Gastrocnemius medialis (tissue), 4 donors: ENCODE data around the gene ADGRB3. TPM values are rescaled to one million over a fixed set of nuclear protein-coding genes. Genes with fewer than 3 reads are reported as not detected.
A peak's percentile ranks its signal among the peaks of the same experiment; 100 is the strongest.

ENCODE experiments used
- ATAC-seq, 2 donors: fragments of 150-250 bp; one replicate each; pipeline ENCODE4 v1.9.1; 2016
- DNase-seq, 2 donors: peaks; one replicate each; pipeline ENCODE4 v3.0.0-alpha.2; 2019
- H3K27ac ChIP-seq, 4 donors: fragments of 200-600 bp; sonication (generic); 1 replicate in 1 of 4; 2 replicates in 3 of 4; pipeline ENCODE4 v1.5.1; 2016 to 2018; ENCODE audit warnings: mild to moderate bottlenecking in 2 of 4, moderate library complexity in 1 of 4
- H3K27me3 ChIP-seq, 3 donors: fragments of 200-600 bp; sonication (generic) in 2 of 3; 1 replicate in 1 of 3; 2 replicates in 2 of 3; pipeline versions ENCODE4 v1.5.1 to v1.6.0; 2016 to 2019; ENCODE audit warnings: mild to moderate bottlenecking in 1 of 3, moderate library complexity in 1 of 3
- H3K36me3 ChIP-seq, 2 donors: fragments of 200-600 bp; sonication (generic) in 1 of 2; one replicate each; pipeline ENCODE4 v1.5.1; 2017 to 2018
- H3K4me1 ChIP-seq, 2 donors: fragments of 200-600 bp; sonication (generic) in 1 of 2; one replicate each; pipeline ENCODE4 v1.5.1; 2016 to 2017; ENCODE audit warnings: mild to moderate bottlenecking in 2 of 2
- H3K4me3 ChIP-seq, 4 donors: fragments of 200-600 bp; sonication (generic) in 3 of 4; 1 replicate in 1 of 4; 2 replicates in 3 of 4; pipeline ENCODE4 v1.5.1; 2016 to 2019; ENCODE audit warnings: mild to moderate bottlenecking in 2 of 4
- H3K9me3 ChIP-seq, 3 donors: fragments of 200-600 bp; sonication (generic) in 2 of 3; 1 replicate in 1 of 3; 2 replicates in 2 of 3; pipeline ENCODE4 v1.5.1; 2016 to 2019
- CTCF ChIP-seq, 5 experiments: fragments of 450-650 bp in 3 of 5; fragments of 200-600 bp in 2 of 5; sonication (generic) in 2 of 5; IDR thresholded peaks in 4 of 5; conservative IDR thresholded peaks in 1 of 5; 1 replicate in 4 of 5; 2 replicates in 1 of 5; pipeline ENCODE4 v1.5.1; 2016 to 2019; ENCODE audit warnings: antibody characterized with exemption in 5 of 5, mild to moderate bottlenecking in 3 of 5, moderate library complexity in 3 of 5
- POLR2A ChIP-seq, 2 donors: fragments of 450-650 bp; IDR thresholded peaks; one replicate each; pipeline ENCODE4 v1.6.1; 2017; ENCODE audit warnings: antibody characterized with exemption in 2 of 2, mild to moderate bottlenecking in 2 of 2, moderate library complexity in 2 of 2
- in situ Hi-C, 4 donors: fragments of 200-750 bp; cut with MboI; loops; one replicate each; pipeline versions ENCODE4 v1.15.0 to v1.8.0; 2017; ENCODE audit warnings: low sequenced_read_pairs in 4 of 4
- intact Hi-C: fragments of 100-400 bp; cut with DNase I; formaldehyde crosslinking; loops from one replicate; pipeline ENCODE4 v1.15.1; 2023; ENCODE audit warnings: low total_unique reads
- total RNA-seq, 4 donors: library from RNA; depleted of rRNA; stranded (reverse); fragments of >200 nt; gene quantifications; one replicate each; pipeline versions ENCODE4 v1.1.0 to v1.2.3, GENCODE V29; 2016

The ADGRB3 gene
- total RNA-seq, 4 donors from 2014 or later, result 0.56 to 0.58 (median 0.58) TPM; not detected in 1

- intact Hi-C loops, result loop anchor here (2.0 to 10.0 kb wide), 2 partner anchors 139 to 325 kb away; no protein-coding TSS in a partner anchor
- in situ Hi-C loops, result loop anchor here in 2 of 4 donors (10.0 to 25.0 kb wide), 2 partner anchors 135 to 322 kb away; no protein-coding TSS in a partner anchor
- H3K27ac ChIP-seq, result peak overlapping the region in 2 of 4 donors; percentile 20 to 21
Measured at GRCh38 chr6:68639826-68640490, 4.9 kb downstream of the ADGRB3 start.

GRCh38 chr6:68640491-68640835 is 5.4 kb downstream of the ADGRB3 start:
- Histone ChIP-seq H3K4me3 (peak overlapping the region; percentile 20 to 31 (median 28)), H3K36me3 (no peaks in the 10 kb centered on the region), H3K4me1 (peaks cover 0 to 5% of the 10 kb centered on the region in 2 donors), H3K9me3 (no peaks in the 10 kb centered on the region), H3K27me3 (peaks cover 0 to 11% (median 6%) of the 10 kb centered on the region in 3 donors), H3K27ac (no peak overlapping the region)
- TF ChIP-seq CTCF (IDR thresholded peaks at IDR 0.05 in 4 of 5, conservative IDR thresholded peaks at IDR 0.05 in 1 of 5) (no peak), POLR2A (IDR thresholded peaks at IDR 0.05) (no peak)
- DNase-seq, result no peak
- ATAC-seq, result no peak
- intact Hi-C loops (no loop called here), in situ Hi-C loops (loop anchor here in 2 of 4 donors (25.0 kb wide), 1 partner anchor 322 kb away; no protein-coding TSS in a partner anchor)

More at GRCh38 chr6:68639826-68640490, 4.9 kb downstream of the ADGRB3 start:
- TF ChIP-seq POLR2A (IDR thresholded peaks at IDR 0.05), result no peak
- H3K4me1 ChIP-seq, result peaks cover 0 to 5% of the 10 kb centered on the region in 2 donors
- no peaks in the 10 kb centered on the region for H3K36me3 ChIP-seq
- ATAC-seq (no peak), DNase-seq (no peak)
- H3K4me3 ChIP-seq, result peak overlapping the region; percentile 20 to 31 (median 28)
- peaks cover 0 to 11% (median 6%) of the 10 kb centered on the region in 3 donors for H3K27me3 ChIP-seq
- H3K9me3 ChIP-seq, result no peaks in the 10 kb centered on the region

- DNase-seq (no peak), ATAC-seq (no peak)
- Histone ChIP-seq H3K36me3 (no peaks in the 10 kb centered on the region), H3K27me3 (peaks cover 0 to 7% (median 6%) of the 10 kb centered on the region in 3 donors), H3K9me3 (no peaks in the 10 kb centered on the region), H3K4me1 (peaks cover 0 to 5% of the 10 kb centered on the region in 2 donors), H3K4me3 (no peak overlapping the region), H3K27ac (no peak overlapping the region)
- in situ Hi-C loops, result loop anchor here in 2 of 4 donors (25.0 kb wide), 1 partner anchor 321 kb away; no protein-coding TSS in a partner anchor
- intact Hi-C loops, result no loop called here
- no peak for TF ChIP-seq POLR2A (IDR thresholded peaks at IDR 0.05)
- no peak for TF ChIP-seq CTCF (IDR thresholded peaks at IDR 0.05 in 4 of 5, conservative IDR thresholded peaks at IDR 0.05 in 1 of 5)
Measured at GRCh38 chr6:68641172-68641571, 6.1 kb downstream of the ADGRB3 start.

- no peak for ATAC-seq
- H3K27ac ChIP-seq, result no peak overlapping the region
- H3K9me3 ChIP-seq, result no peaks in the 10 kb centered on the region
- peaks cover 0 to 6% (median 4%) of the 10 kb centered on the region in 3 donors for H3K27me3 ChIP-seq
- DNase-seq, result no peak
- TF ChIP-seq POLR2A (IDR thresholded peaks at IDR 0.05) (no peak), CTCF (IDR thresholded peaks at IDR 0.05 in 4 of 5, conservative IDR thresholded peaks at IDR 0.05 in 1 of 5) (no peak)
- in situ Hi-C loops (loop anchor here in 2 of 4 donors (25.0 kb wide), 1 partner anchor 320 kb away; no protein-coding TSS in a partner anchor), intact Hi-C loops (no loop called here)
- no peaks in the 10 kb centered on the region for H3K4me1 ChIP-seq
- no peaks in the 10 kb centered on the region for H3K36me3 ChIP-seq
- no peak overlapping the region for H3K4me3 ChIP-seq
Measured at GRCh38 chr6:68642081-68642480, 7.0 kb downstream of the ADGRB3 start.

- DNase-seq (no peak), ATAC-seq (no peak)
- intact Hi-C loops, result no loop called here
- H3K9me3 ChIP-seq, result no peaks in the 10 kb centered on the region
- H3K4me1 ChIP-seq, result no peaks in the 10 kb centered on the region
- H3K27me3 ChIP-seq, result peaks cover 0 to 3% (median 0%) of the 10 kb centered on the region in 3 donors
- H3K27ac ChIP-seq, result no peak overlapping the region
- H3K4me3 ChIP-seq, result no peak overlapping the region
- TF ChIP-seq CTCF (IDR thresholded peaks at IDR 0.05 in 4 of 5, conservative IDR thresholded peaks at IDR 0.05 in 1 of 5) (no peak), POLR2A (IDR thresholded peaks at IDR 0.05) (no peak)
- no peaks in the 10 kb centered on the region for H3K36me3 ChIP-seq
- in situ Hi-C loops, result loop anchor here in 2 of 4 donors (25.0 kb wide), 1 partner anchor 319 kb away; no protein-coding TSS in a partner anchor
Measured at GRCh38 chr6:68642977-68643376, 7.9 kb downstream of the ADGRB3 start.
